Mucosa of gallbladder (tissue), 1 donor: ENCODE measurements around the gene KISS1R. TPM values are rescaled to one million over a fixed set of nuclear protein-coding genes. Genes with fewer than 3 reads are reported as not detected.

Experiments used
- DNase-seq: peaks from one replicate; pipeline ENCODE4 v3.0.0-alpha.2; 2020; ENCODE audit warnings: low spot score
- total RNA-seq: library from RNA; stranded (reverse); gene quantifications from one replicate; pipeline ENCODE4 v1.2.1, GENCODE V29; 2021
- donor health status: DM: no; HTN: no; CAD: no.

Gene KISS1R
- total RNA-seq, 1 donor from 2014 or later, result 0.17 TPM

GRCh38 chr19:899336-900042, 17.6 kb upstream of the KISS1R start:
- no peak for DNase-seq

- DNase-seq, result no peak
Measured at GRCh38 chr19:900043-900301, 17.2 kb upstream of the KISS1R start.

GRCh38 chr19:900302-901111, 16.6 kb upstream of the KISS1R start:
- no peak for DNase-seq

GRCh38 chr19:901216-902092, 15.7 kb upstream of the KISS1R start:
- no peak for DNase-seq

- DNase-seq, result no peak
Measured at GRCh38 chr19:902093-902370, 15.1 kb upstream of the KISS1R start.

GRCh38 chr19:902446-903226, 14.5 kb upstream of the KISS1R start:
- DNase-seq, result no peak

- DNase-seq, result no peak
Measured at GRCh38 chr19:903266-903797, 13.8 kb upstream of the KISS1R start.

- DNase-seq, result no peak
Measured at GRCh38 chr19:904545-904944, 12.6 kb upstream of the KISS1R start.

GRCh38 chr19:906480-906879, 10.7 kb upstream of the KISS1R start:
- no peak for DNase-seq

GRCh38 chr19:907183-907853, 9.8 kb upstream of the KISS1R start:
- DNase-seq, result no peak

GRCh38 chr19:911197-912033, 5.7 kb upstream of the KISS1R start:
- DNase-seq, result no peak

GRCh38 chr19:912181-913079, 4.7 kb upstream of the KISS1R start:
- DNase-seq, result no peak

- peak; percentile 74 for DNase-seq
Measured at GRCh38 chr19:913080-913748, 3.9 kb upstream of the KISS1R start, which contains the start of gene R3HDM4. Gene R3HDM4 (minus strand): TSS chr19:913219. CDS start chr19:913157, 62 bp downstream.

GRCh38 chr19:916645-917322, 349 bp upstream of the KISS1R start:
- DNase-seq, result no peak

- no peak for DNase-seq
Measured at GRCh38 chr19:918152-918437, 962 bp downstream of the KISS1R start.

- DNase-seq, result no peak
Measured at GRCh38 chr19:918481-919198, 1.5 kb downstream of the KISS1R start.
